Anterior cingulate cortex (tissue), 58 donors: Measurements from ENCODE around the gene TRAF3.
"Not testable (repeated sequence)": the region's sequence is repeated elsewhere in the genome, so short reads cannot be mapped to it uniquely, and the experiment has no call there.

ENCODE experiments used
- DNase-seq, 58 donors: peaks; one replicate each; lab custom pipeline; 2025; lab: John Stamatoyannopoulos, UW

The TRAF3 gene

DNA sequence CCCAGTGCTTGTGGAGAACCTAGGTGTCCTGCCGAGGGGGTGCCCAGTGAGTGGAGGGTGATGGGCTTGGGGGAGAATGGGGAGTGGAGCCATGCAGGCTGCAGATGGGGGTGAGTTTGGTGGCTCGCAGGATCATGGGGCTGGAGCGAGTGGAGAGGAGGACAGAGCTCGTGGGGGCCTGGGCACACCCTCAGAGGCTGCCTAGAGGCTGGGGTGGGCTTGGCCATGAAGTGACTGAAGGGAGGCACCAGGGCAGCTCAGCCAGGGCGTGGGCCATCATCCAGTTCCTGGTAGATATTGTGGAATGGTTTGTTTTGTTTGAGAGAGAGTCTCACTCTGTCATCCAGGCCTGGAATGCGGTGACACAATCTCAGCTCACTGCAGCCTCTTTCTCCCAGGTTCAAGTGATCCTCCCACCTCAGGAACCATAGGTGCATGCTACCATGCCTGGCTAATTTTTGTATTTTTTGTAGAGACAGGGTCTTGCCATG lies 101.8 kb downstream of the TRAF3 start:
- no peak for DNase-seq

DNA sequence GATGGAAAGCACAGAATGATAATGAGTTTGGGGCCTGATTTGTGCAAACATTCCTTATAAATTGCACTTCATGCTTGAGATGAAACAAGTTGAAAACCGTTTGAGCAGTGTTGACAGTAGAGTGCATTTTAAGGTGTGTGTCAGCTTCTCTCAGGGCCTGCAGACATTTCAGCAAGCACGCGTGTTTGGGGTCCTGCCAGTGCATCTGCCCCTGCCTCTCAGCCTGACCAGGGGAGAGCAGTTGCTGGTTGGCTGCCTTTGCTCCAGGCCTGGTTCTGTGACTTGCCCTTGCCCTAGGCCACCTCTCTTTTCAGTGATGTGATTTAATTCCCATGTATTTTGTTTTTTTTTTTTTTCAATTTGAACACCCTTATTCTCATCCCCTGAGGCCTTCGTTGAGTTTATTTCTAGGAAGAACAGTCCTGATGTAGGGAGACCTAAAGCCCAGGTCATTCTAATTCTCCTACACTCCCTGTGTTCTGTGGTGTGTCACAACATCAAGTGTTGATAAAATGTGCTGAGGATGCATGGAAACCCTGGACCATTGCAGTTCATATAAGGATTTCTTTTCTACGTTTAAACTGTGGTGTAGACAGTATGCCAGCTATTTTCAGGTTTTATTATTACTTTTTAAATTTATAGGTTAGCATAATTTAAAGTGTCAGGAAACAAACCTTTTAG lies 105.1 kb downstream of the TRAF3 start:
- no peak for DNase-seq

GRCh38 chr14:102883089-102883541 lies 105.9 kb downstream of the TRAF3 start:
- DNase-seq = no peak

GRCh38 chr14:102883554-102883953 lies 106.3 kb downstream of the TRAF3 start:
- no peak for DNase-seq

DNA sequence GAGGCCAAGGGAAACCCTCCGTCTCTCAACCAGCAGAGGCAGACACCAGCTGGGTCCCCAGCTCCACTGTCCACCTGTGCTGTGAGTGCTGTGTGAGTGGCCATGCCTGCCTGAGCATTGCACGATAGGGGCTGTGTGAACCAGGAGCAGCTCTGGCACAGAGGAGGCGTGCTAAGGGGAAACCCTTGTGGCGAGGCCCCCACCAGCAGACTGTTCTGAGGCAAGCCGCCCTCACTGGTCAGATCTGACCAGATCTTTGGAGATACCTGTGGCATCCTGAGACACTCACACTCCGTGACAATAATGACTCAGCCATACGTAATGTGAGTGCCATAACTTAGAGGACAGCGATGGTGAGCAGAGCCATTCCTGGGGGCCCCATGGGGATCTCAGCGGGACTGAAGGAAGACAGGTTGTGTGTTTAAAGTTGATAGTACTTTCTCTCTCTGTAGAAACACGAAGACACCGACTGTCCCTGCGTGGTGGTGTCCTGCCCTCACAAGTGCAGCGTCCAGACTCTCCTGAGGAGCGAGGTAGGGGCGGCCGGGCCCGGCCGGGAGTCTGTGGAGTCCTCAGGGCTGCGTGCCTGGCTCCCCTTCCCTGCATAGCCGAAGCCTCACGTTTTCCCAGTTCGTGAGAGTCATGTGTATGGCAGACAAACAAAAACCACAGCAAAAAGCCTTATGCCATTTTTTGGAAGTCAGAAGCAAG lies 108.6 kb downstream of the TRAF3 start:
- DNase-seq = no peak

- no peak for DNase-seq
These were observed 111.5 kb downstream of the TRAF3 start for GRCh38 chr14:102888748-102889147.

DNA sequence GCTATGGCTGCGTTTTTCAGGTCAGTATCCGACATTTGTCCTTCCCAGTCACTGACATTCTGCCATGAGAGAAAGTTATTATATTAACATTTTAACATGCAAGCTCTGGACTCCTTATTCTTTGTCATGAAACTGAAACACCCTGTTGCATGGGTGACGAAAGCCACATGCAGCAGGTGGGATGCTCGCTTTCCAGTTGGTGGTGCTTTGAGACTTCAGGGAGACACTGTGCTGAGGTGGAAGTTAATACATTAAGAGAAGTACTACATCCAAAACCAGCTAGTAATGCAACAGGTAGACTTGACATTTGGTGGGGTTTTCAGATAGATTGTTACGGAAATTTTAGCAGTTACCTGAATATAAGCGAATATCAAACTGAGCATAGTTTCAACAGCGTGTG lies 112.4 kb downstream of the TRAF3 start:
- DNase-seq = no peak

DNA sequence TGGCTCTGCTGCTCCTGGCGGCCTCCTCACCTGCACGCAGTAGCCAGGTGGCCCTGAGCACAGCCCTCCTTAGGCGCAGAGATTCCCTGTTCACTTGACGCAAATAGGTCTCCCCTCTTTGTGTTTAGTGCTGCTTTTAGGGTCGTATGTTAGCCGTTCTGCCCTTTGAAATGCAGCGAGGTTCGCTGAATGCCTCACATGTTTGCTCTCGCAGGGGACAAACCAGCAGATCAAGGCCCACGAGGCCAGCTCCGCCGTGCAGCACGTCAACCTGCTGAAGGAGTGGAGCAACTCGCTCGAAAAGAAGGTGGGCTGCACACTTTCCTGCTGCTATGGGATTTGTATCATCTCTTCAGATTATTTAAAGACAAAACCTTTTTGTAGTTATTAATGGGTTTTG lies 113.9 kb downstream of the TRAF3 start:
- no peak for DNase-seq

DNA sequence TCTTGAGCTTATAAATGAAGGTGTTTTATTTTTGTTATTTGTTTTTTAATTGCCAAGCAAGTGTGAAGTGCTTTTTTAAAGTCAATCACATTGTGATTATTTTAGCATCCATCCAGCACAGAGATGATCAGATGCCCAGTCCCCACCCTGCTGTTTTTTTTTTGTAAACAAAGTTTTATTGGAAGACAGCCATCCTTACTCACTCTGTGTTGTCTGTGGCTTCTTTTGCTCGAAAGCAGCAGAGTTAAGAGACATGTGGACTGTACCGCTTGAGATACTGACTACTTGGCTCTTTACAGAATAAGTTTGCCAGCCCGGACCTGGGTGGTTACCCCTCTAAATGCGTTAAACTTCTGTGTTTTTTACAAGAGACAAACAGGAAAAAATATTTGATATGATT lies 114.3 kb downstream of the TRAF3 start:
- no peak for DNase-seq

DNA sequence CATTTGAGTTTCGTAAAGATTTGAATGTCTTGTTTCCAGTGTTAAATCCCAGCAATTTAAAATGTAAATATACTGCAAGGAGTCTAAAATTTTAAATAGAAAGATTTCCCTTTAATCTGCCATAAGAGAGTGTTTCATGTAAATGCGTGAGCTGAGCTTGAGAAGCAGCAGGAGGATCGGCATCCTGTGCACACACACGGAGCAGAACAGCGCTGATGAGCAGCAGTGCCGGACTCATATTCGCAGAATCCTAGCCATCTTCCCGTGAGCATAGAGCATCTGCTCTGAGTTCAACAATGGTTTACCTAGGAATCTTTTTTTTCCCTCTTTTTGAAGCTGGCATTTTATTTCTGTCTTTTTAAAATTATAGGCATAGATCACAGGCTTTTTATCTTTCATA lies 115.4 kb downstream of the TRAF3 start:
- peak in 3 of 58 donors; percentile 17 to 23 (median 21) for DNase-seq

- DNase-seq = peak in 6 of 58 donors; percentile 6 to 25 (median 16)
These were observed 116.2 kb downstream of the TRAF3 start for GRCh38 chr14:102893452-102893851.

GRCh38 chr14:102896735-102897134 lies 119.5 kb downstream of the TRAF3 start:
- not testable (repeated sequence) for DNase-seq

DNA sequence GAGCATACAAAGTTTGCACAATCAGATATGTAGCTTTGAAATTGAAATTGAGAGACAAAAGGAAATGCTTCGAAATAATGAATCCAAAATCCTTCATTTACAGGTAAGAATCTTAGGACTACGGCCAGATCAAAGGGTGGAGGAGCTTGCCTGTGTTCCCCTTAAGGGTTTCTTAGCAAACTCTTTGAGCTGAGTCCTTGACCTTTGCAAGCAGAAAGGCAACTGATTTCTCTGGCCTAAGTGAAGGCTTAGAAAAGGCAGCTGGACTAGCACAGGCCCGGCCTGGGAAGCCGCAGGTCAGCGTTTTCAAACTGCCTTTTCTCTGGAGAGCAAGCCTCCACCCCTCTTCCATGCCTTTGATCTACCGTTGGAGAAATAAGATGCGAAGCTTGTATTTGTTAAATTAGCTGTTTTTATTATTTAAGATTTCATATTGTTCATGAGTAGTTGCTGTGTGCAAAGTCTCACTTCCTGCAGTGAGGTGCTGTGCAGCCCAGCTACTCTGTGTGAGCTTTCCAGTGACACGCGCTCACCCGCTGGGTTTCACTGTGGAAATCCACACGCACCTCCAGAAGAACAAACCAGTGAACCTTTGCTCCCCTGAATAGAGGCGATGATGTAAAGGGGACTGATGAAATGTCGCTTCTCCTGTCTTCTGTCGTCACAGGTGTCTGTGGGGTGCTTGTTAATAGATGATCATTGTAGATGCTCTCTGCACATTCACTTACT lies 120.2 kb downstream of the TRAF3 start:
- DNase-seq = no peak

DNA sequence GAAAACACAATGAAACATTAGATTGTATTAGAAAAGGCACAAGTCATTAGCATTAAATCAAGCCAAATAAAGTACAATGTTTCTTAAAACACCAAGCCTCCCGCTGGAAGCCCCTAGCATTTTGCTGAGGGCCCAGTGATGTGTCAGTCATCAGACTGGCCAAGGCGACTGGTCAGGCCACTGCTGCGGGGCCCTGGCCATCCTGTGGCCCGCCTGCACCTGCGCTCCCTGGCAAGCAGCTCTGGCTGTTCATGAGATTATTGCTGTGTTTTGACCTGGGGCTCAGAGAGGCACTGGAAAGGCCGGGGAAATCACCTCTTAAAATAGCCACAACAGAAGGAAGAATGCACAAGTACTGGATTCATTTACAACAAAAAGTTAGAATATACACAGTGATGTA lies 121.0 kb downstream of the TRAF3 start:
- no peak for DNase-seq

DNA sequence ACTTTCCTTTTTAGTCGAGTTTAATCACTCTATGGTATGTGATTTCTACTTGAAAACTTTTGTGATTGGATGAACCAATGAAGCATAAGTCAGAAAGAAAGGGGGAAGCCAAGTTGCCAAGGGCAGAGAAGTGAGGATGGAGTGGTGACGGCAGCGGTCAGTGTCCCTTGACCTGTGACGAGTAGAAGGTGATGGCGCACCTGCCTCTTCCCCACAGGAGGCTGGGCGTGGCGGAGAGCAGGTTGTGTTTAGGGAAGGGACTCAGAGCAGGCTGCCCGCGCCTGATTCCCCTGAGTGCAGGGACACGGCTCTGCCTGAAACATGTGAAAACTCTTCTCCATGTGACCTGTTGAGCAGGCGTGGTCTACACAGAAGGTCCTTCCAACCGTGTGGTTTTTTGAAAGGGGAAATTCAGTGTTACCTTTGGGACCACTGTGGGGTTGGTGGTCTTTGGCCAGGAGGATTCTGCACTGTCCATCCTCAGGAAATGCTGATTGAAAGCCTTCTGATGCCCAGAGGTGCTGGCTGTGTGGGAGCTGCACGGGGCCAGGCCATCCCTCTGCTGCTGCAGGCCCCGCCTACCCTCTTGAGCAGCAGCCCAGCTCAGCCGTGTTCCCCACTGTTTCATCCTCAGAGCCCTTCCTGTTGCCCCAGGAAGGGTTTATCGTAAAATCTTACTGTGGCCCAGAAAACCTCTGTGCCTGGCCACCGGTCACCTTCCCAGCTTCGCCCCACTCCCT lies 121.7 kb downstream of the TRAF3 start:
- no peak for DNase-seq

DNA sequence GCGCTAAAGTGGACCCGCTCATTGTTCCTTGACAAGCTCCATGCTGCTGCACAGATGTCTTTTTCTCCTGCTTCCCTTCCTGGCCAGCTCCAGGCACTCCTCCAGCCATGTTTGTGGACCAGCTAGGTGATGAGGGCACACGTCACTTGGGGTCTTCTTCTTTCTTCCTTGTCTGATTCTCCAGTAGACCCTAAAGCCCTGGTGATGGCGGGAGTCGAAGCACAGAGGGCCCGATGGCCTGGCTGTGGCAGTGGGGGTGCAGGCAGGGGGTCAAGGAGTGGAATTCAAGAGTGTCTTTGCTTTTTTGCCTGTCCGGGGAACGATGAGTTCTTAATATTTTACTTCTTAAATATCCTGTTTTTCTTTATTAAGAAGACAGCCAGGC lies 122.3 kb downstream of the TRAF3 start:
- DNase-seq = no peak

DNA sequence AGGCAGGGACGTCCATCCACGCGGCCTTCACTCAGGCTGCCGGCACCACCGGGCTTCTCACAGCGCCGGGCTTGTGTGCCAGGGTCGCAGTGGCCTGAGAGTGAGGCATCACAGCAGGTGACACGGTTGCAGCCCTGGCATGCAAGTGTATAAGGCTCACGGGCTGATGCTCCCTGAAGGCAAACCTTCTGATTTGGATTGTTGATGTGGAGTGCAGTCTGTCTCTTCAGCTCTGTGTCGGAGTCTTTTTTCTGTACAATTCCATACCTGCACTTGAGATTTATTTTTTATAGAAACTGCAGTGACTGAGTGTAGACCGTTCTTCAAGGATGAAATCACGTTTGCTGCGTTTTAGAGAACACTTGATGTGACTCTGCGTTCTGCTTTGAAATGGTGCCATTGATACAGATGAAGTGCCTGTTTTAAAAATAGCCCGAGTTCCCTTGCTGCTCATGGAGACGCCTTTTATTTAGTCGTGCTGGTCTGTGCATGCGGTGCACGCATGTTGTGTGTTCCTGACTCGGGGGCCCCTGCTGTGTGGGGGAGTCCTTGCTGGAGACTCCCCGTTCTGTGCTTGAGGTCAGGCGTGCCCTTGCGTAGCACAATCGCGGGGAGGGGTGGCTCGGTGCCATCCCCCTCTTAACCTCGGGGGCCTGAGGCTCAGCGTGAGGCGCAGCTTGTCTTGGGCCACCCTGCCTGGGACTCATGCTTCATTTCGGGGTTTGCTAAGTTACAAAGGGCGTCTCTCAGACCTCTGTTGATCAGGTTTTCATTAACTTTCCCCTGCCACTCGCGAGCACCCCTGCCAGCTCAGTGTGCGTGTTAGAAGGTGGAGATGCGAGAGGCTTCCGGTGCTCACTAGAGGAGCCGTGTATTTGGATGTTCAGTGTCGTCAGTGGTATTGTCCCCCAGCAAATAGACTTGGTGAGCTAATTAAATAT lies 123.7 kb downstream of the TRAF3 start:
- DNase-seq = no peak

GRCh38 chr14:102901633-102902032 lies 124.4 kb downstream of the TRAF3 start:
- DNase-seq = no peak

GRCh38 chr14:102902086-102902485 lies 124.8 kb downstream of the TRAF3 start:
- no peak for DNase-seq
